K562 (cell line): Measurements from ENCODE around the gene DCAKD. TPM values are rescaled to one million over a fixed set of nuclear protein-coding genes. Genes with fewer than 3 reads are reported as not detected.

Source experiments
- AFF1 ChIP-seq, 2 experiments: fragments of 450-650 bp; IDR thresholded peaks; 2 replicates each; pipeline ENCODE4 v1.6.1; 2018; ENCODE audit warnings: mild to moderate bottlenecking in 2 of 2, low read depth in 1 of 2; ENCODE audit not compliant: partially characterized antibody in 2 of 2
- BDP1 ChIP-seq: IDR thresholded peaks from 3 replicates; pipeline ENCODE4 v1.6.1; 2011; ENCODE audit not compliant: insufficient read length, insufficient read depth
- CLOCK ChIP-seq: fragments of 250-450 bp; sonication (Bioruptor Pico); IDR thresholded peaks from 2 replicates; pipeline ENCODE4 v1.4.0; 2020; ENCODE audit warnings: mild to moderate bottlenecking, moderate library complexity, borderline replicate concordance
- E2F4 ChIP-seq: sonication (generic); formaldehyde crosslinking; IDR thresholded peaks from 2 replicates; pipeline ENCODE4 v1.8.0; 2022; ENCODE audit warnings: mild to moderate bottlenecking, low read depth, missing genetic modification reagents
- E2F6 ChIP-seq, 2 experiments: IDR thresholded peaks; 2 replicates each; pipeline ENCODE4 v1.6.1; 2011; ENCODE audit warnings: borderline replicate concordance in 1 of 2, control low read depth in 1 of 2, low read depth in 1 of 2, low read length in 1 of 2, mild to moderate bottlenecking in 1 of 2, mixed read lengths in 1 of 2, moderate library complexity in 1 of 2; ENCODE audit not compliant: insufficient read depth in 1 of 2, insufficient read length in 1 of 2, poor library complexity in 1 of 2, severe bottlenecking in 1 of 2; ENCODE audit errors: extremely low read depth in 1 of 2
- NFXL1 ChIP-seq: fragments of 450-650 bp; formaldehyde crosslinking; IDR thresholded peaks from 2 replicates; pipeline ENCODE4 v1.4.0; 2021; ENCODE audit warnings: mild to moderate bottlenecking
- ZNF589 ChIP-seq: fragments of 200-800 bp; sonication (Bioruptor generic); IDR thresholded peaks from 2 replicates; pipeline ENCODE4 v1.6.1; 2016; ENCODE audit warnings: low read depth, missing genetic modification characterization, missing compliant biosample characterization
- polyA plus RNA-seq, 8 experiments: library from polyadenylated mRNA; depleted of rRNA in 4 of 8; stranded (reverse) in 5 of 8; unstranded in 3 of 8; fragments of >200 nt; fragmentation: Nextera tagmentation in 2 of 8; fragmentation: Illumina TruSeq in 1 of 8; extraction: Ambion mirVana in 2 of 8; extraction: Trizol in 1 of 8; gene quantifications; 2 replicates each; pipeline versions ENCODE4 v1.2.1 to v1.2.3, GENCODE V29; 2011 to 2014; ENCODE audit warnings: inconsistent platforms in 1 of 8, missing spikeins in 1 of 8
- total RNA-seq, 7 experiments: library from RNA; depleted of rRNA in 6 of 7; stranded (reverse); fragments of >200 nt in 6 of 7; fragmentation: Illumina TruSeq in 2 of 7; extraction: Trizol in 2 of 7; gene quantifications; 2 replicates each; pipeline versions ENCODE4 v1.2.1 to v1.2.3, GENCODE V29; 2011 to 2021; ENCODE audit warnings: low replicate concordance in 1 of 7
- TF ChIP-seq, protein P1 (sequence below): fragments of 450-650 bp; formaldehyde crosslinking; IDR thresholded peaks from 2 replicates; pipeline ENCODE4 v1.4.0; 2020; ENCODE audit warnings: mild to moderate bottlenecking, moderate library complexity
- TF ChIP-seq, protein P2 (sequence below): sonication (generic); formaldehyde crosslinking; IDR thresholded peaks from 2 replicates; pipeline ENCODE4 v1.8.0; 2022; ENCODE audit warnings: missing genetic modification reagents, mild to moderate bottlenecking, borderline replicate concordance
- TF ChIP-seq, protein P3 (sequence below): sonication (generic); formaldehyde crosslinking; IDR thresholded peaks from 2 replicates; pipeline ENCODE4 v1.8.1; 2023; ENCODE audit warnings: mild to moderate bottlenecking, missing genetic modification reagents, moderate library complexity

Gene DCAKD
- total and polyA plus RNA-seq, 9 of the 15 experiments (the other 6 are each of a cell fraction or from before 2014, with no cell fraction given) = 7.9 to 35.5 (median 21.4) TPM

DNA sequence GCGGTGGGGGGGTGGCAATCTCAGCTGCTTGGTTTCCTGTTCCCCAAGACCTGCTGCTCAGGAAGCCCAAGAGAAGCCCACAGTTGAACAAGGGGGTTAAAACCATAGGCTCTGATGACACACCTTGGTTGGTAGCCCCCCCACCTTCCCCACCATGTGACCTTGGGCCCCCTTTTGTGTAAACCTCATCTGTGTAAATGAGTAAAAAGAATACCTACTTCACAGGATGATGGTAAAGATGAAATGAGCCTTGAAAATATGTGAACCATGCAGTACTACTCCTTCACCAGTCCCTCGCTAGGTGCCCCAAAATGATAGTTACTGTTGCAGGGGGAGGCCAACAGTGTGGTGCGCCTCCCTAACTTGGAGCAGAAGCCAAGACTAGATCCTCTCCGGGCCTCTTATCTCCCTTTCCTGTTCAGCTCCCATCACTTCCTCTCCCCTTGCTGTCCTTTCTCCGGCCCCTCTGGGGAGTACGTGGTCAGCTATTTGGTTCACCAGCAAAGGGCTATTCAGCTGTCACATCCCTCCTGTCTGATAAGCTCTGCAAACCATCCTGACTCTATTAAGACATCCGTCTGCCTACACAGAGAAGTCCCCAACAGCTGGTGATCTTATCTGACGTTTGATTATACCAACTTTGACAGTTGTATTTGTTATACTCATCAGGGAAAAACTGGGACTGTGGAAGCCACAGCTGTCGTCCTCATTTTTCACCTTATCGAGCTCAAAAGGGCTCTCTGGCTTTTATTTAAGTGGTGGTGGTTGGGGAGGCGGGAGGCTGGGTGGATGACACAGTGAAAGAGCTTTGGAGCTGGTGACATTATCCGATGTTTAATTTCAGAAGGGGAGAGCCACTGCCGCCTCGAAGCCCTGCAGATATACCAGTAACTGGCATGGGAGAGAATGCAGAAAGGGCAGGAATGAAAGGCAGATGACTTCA, 19.9 kb downstream of the DCAKD start (continued):
- TF ChIP-seq CLOCK (CRISPR knock-in tag) = no peak
- no peak for TF ChIP-seq E2F6 (IDR thresholded peaks at IDR 0.05; ENCODE audit: borderline replicate concordance in 1 of 2, extremely low read depth in 1 of 2, insufficient read depth in 1 of 2, insufficient read length in 1 of 2, low read depth in 1 of 2, low read length in 1 of 2, poor library complexity in 1 of 2, severe bottlenecking in 1 of 2)
- TF ChIP-seq, protein P1, sequence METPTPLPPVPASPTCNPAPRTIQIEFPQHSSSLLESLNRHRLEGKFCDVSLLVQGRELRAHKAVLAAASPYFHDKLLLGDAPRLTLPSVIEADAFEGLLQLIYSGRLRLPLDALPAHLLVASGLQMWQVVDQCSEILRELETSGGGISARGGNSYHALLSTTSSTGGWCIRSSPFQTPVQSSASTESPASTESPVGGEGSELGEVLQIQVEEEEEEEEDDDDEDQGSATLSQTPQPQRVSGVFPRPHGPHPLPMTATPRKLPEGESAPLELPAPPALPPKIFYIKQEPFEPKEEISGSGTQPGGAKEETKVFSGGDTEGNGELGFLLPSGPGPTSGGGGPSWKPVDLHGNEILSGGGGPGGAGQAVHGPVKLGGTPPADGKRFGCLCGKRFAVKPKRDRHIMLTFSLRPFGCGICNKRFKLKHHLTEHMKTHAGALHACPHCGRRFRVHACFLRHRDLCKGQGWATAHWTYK = no peak
- TF ChIP-seq NFXL1 (CRISPR knock-in tag) = no peak
- TF ChIP-seq BDP1 = no peak
- peak; percentile 58 for TF ChIP-seq ZNF589
- TF ChIP-seq, protein P2, sequence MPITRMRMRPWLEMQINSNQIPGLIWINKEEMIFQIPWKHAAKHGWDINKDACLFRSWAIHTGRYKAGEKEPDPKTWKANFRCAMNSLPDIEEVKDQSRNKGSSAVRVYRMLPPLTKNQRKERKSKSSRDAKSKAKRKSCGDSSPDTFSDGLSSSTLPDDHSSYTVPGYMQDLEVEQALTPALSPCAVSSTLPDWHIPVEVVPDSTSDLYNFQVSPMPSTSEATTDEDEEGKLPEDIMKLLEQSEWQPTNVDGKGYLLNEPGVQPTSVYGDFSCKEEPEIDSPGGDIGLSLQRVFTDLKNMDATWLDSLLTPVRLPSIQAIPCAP = no peak
- TF ChIP-seq, protein P3, sequence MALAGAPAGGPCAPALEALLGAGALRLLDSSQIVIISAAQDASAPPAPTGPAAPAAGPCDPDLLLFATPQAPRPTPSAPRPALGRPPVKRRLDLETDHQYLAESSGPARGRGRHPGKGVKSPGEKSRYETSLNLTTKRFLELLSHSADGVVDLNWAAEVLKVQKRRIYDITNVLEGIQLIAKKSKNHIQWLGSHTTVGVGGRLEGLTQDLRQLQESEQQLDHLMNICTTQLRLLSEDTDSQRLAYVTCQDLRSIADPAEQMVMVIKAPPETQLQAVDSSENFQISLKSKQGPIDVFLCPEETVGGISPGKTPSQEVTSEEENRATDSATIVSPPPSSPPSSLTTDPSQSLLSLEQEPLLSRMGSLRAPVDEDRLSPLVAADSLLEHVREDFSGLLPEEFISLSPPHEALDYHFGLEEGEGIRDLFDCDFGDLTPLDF (CRISPR knock-in tag) = no peak
- peak in 1 of 2 experiments; percentile 56 for TF ChIP-seq AFF1 (IDR thresholded peaks at IDR 0.05; ENCODE audit: low read depth in 1 of 2, partially characterized antibody in 2 of 2)
- TF ChIP-seq E2F4 (CRISPR knock-in tag) = no peak
